RPMI7951 (cell line): ENCODE results near the gene CMTM8. TPM values are rescaled to one million over a fixed set of nuclear protein-coding genes. Genes with fewer than 3 reads are reported as not detected.
"Not testable (repeated sequence)": the region's sequence is repeated elsewhere in the genome, so short reads cannot be mapped to it uniquely, and the experiment has no call there.

Experiments used
- DNase-seq: peaks from one replicate; pipeline ENCODE4 v3.0.0-alpha.2; 2012; ENCODE audit warnings: low read depth
- total RNA-seq: library from RNA; depleted of rRNA; stranded (reverse); fragments of >200 nt; shearing (Covaris generic); gene quantifications from 2 replicates; pipeline ENCODE4 v1.2.3, GENCODE V29; 2014

The CMTM8 gene
- total RNA-seq, 1 experiment from 2014 or later: not detected

GRCh38 chr3:32228743-32229142 lies 9.7 kb upstream of the CMTM8 start:
- DNase-seq: not testable (repeated sequence)

GRCh38 chr3:32229565-32229964 lies 8.9 kb upstream of the CMTM8 start:
- no peak for DNase-seq

GRCh38 chr3:32236377-32236776 lies 2.1 kb upstream of the CMTM8 start:
- no peak for DNase-seq

- no peak for DNase-seq
Observed at GRCh38 chr3:32237670-32238452, 619 bp upstream of the CMTM8 start.

- no peak for DNase-seq
Observed at GRCh38 chr3:32239307-32240158, 1.1 kb downstream of the CMTM8 start.

- no peak for DNase-seq
Observed at GRCh38 chr3:32240159-32240545, 1.7 kb downstream of the CMTM8 start.

- no peak for DNase-seq
Observed at GRCh38 chr3:32241100-32241499, 2.6 kb downstream of the CMTM8 start.

- DNase-seq: no peak
Observed at GRCh38 chr3:32243519-32243918, 5.0 kb downstream of the CMTM8 start.

- DNase-seq: no peak
Observed at GRCh38 chr3:32245200-32245599, 6.7 kb downstream of the CMTM8 start.

GRCh38 chr3:32246079-32246675 lies 7.7 kb downstream of the CMTM8 start:
- no peak for DNase-seq

- peak; percentile 94 for DNase-seq
Observed at GRCh38 chr3:32249184-32249782, 10.8 kb downstream of the CMTM8 start.

- no peak for DNase-seq
Observed at GRCh38 chr3:32254268-32254667, 15.8 kb downstream of the CMTM8 start.

GRCh38 chr3:32255345-32255744 lies 16.9 kb downstream of the CMTM8 start:
- no peak for DNase-seq

- no peak for DNase-seq
Observed at GRCh38 chr3:32256206-32256605, 17.7 kb downstream of the CMTM8 start.

GRCh38 chr3:32257042-32257441 lies 18.6 kb downstream of the CMTM8 start:
- DNase-seq: peak; percentile 11

GRCh38 chr3:32257641-32258438 lies 19.4 kb downstream of the CMTM8 start:
- no peak for DNase-seq

GRCh38 chr3:32258869-32259268 lies 20.4 kb downstream of the CMTM8 start:
- no peak for DNase-seq

GRCh38 chr3:32261545-32261944 lies 23.1 kb downstream of the CMTM8 start:
- no peak for DNase-seq

GRCh38 chr3:32262201-32262600 lies 23.7 kb downstream of the CMTM8 start:
- DNase-seq: no peak

- no peak for DNase-seq
Observed at GRCh38 chr3:32274306-32274705, 35.8 kb downstream of the CMTM8 start.

- no peak for DNase-seq
Observed at GRCh38 chr3:32275506-32275905, 37.0 kb downstream of the CMTM8 start.
